CD4-positive, alpha-beta T cell (primary cell): Measurements from ENCODE around the gene ZNF212. TPM values are rescaled to one million over a fixed set of nuclear protein-coding genes. Genes with fewer than 3 reads are reported as not detected.

Experiments
- ATAC-seq: fragments of 200-7000 bp; cut with Tn5 transposase; one replicate; pipeline ENCODE4 v1.10.0; 2022; ENCODE audit warnings: mild to moderate bottlenecking; ENCODE audit not compliant: poor library complexity
- CTCF ChIA-PET: fragments of 350-600 bp; sonication (Branson Sonifier 250); formaldehyde crosslinking; loops from one replicate; lab custom pipeline; 2021; ENCODE audit warnings: antibody characterized with exemption, inconsistent platforms; lab: Charles Lee
- POLR2A ChIA-PET: fragments of 350-600 bp; sonication (Branson Sonifier 250); formaldehyde crosslinking; loops from one replicate; lab custom pipeline; 2021; ENCODE audit warnings: antibody characterized with exemption, inconsistent platforms; lab: Charles Lee
- DNase-seq, 14 experiments: peaks; one replicate each; pipeline ENCODE4 v3.0.0-alpha.2; 2013 to 2020; ENCODE audit warnings: mixed read lengths in 2 of 14
- H3K27ac ChIP-seq, 2 donors: one replicate each; pipeline versions ENCODE4 v1.5.1 to v1.7.0; 2013; ENCODE audit warnings: low read length in 2 of 2, low read depth in 1 of 2, mild to moderate bottlenecking in 1 of 2
- H3K27me3 ChIP-seq, 2 experiments: 1 replicate in 1 of 2; 2 replicates in 1 of 2; pipeline versions ENCODE4 v1.6.1 to v1.7.0; 2013; ENCODE audit warnings: low read length in 2 of 2, control low read depth in 1 of 2, mild to moderate bottlenecking in 1 of 2, moderate library complexity in 1 of 2; ENCODE audit not compliant: insufficient read depth in 2 of 2, control insufficient read depth in 1 of 2
- H3K36me3 ChIP-seq: one replicate; pipeline ENCODE4 v1.6.1; 2013; ENCODE audit warnings: low read length, control low read depth; ENCODE audit not compliant: insufficient read depth
- H3K4me1 ChIP-seq: one replicate; pipeline ENCODE4 v1.6.1; 2013; ENCODE audit warnings: low read length, control low read depth; ENCODE audit not compliant: insufficient read depth
- H3K4me3 ChIP-seq: one replicate; pipeline ENCODE4 v1.5.1; 2013; ENCODE audit warnings: mild to moderate bottlenecking, low read length, moderate library complexity
- H3K9me3 ChIP-seq, 2 experiments: 1 replicate in 1 of 2; 2 replicates in 1 of 2; pipeline versions ENCODE4 v1.6.1 to v1.7.0; 2013; ENCODE audit warnings: low read length in 2 of 2, mild to moderate bottlenecking in 2 of 2, control low read depth in 1 of 2, moderate library complexity in 1 of 2; ENCODE audit not compliant: control insufficient read depth in 1 of 2, insufficient read depth in 1 of 2
- H3K27ac Mint-ChIP-seq: one replicate; pipeline ENCODE4 v1.8.0; 2020; ENCODE audit warnings: mixed read lengths
- H3K27me3 Mint-ChIP-seq: one replicate; pipeline ENCODE4 v1.8.0; 2021; ENCODE audit warnings: mixed read lengths
- H3K36me3 Mint-ChIP-seq: one replicate; pipeline ENCODE4 v1.8.0; 2021; ENCODE audit warnings: low read depth, mixed read lengths
- H3K4me1 Mint-ChIP-seq: one replicate; pipeline ENCODE4 v1.8.0; 2021; ENCODE audit warnings: low read depth, mixed read lengths
- H3K4me3 Mint-ChIP-seq: one replicate; pipeline ENCODE4 v1.8.0; 2020; ENCODE audit warnings: mild to moderate bottlenecking, mixed read lengths
- H3K9me3 Mint-ChIP-seq: one replicate; pipeline ENCODE4 v1.8.0; 2020; ENCODE audit warnings: mixed read lengths
- CTCF ChIP-seq: fragments of 200-600 bp; IDR thresholded peaks from one replicate; pipeline ENCODE4 v1.8.0; 2022; ENCODE audit warnings: antibody characterized with exemption, mild to moderate bottlenecking
- intact Hi-C, 2 experiments: fragments of 100-400 bp; cut with DNase I in 1 of 2; cut with micrococcal nuclease in 1 of 2; formaldehyde crosslinking; loops; one replicate each; pipeline versions ENCODE4 v1.15.1 to v1.9.0; 2023 to 2025; cut with DNase I, micrococcal nuclease
- total RNA-seq, 174 experiments: library from RNA in 2 of 174; stranded (reverse) in 2 of 174; gene quantifications; one replicate each; pipeline ENCODE4 v1.2.3 and lab custom pipeline; 2021 to 2026

The ZNF212 gene
- total RNA-seq, 2 experiments from 2014 or later = 12.1 to 13.2 TPM

DNA sequence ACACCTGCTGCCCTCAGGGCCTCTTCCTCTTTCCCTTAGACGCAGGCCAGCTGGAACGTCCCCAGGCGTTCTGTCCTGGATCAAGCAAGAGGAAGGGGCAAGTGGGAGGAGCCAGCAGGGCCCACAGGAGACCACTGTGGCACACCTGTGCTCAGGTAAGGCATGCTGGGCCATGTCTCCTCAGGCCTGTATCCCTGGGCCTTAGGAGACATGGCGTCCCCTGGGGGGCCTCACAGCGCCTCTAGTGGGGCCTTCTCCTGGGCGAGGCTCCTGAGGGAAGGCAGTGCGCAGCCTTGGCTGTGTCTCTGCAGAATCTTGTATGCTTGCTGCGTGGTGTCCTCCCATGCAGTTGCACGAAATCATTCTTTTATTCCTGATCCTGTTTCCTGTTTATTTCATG is 53.9 kb downstream of the ZNF212 start:
- DNase-seq (no peak), ATAC-seq (no peak)
- Mint-ChIP-seq H3K4me3 (no peak overlapping the region), H3K36me3 (peaks cover 29% of the 10 kb centered on the region), H3K9me3 (no peaks in the 10 kb centered on the region), H3K27me3 (no peaks in the 10 kb centered on the region), H3K4me1 (peaks cover 3% of the 10 kb centered on the region), H3K27ac (no peak overlapping the region)
- ChIA-PET POLR2A (no interaction called here), CTCF (no interaction called here)
- peaks cover 22% of the 10 kb centered on the region for H3K36me3 ChIP-seq
- intact Hi-C loops = no loop called here
- peaks cover under 1% of the 10 kb centered on the region for H3K4me1 ChIP-seq
- TF ChIP-seq CTCF = no peak
- H3K4me3 ChIP-seq = no peak overlapping the region
- H3K27me3 ChIP-seq = no peaks in the 10 kb centered on the region
- H3K9me3 ChIP-seq = no peaks in the 10 kb centered on the region
- no peak overlapping the region for H3K27ac ChIP-seq

DNA sequence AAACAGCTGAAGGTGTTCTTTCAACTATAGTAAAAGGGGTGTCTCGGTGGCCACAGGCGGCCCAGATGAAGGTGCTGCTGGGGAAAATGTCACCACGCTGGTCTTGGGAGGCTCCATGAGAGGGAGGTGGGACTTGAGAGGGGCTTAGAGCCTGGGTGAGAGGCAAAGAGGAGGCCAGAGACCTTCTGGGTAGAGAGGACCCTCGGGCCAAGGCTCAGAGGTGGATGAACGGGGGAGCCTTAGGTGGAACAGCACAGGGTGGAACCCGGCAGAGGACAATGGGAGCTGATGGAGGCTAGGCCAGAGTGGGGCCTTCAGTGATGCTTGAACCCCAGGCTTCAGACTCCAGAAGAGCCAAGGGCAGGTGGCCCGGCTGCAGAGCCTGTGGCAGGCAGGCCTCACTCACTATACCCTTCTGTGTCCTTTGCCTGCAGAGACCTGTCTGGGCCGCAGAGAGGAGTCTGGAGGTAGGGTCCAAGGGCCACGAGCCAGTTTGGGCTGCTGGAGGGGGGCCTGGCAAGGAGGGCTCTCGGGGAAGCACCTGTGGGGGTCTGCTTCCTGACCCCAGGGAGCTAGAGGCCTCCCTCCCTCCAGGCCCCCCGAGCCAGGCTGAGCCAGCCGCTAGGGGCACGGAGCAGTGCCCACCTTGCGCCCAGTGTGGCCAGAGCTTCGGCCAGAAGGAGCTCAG is 54.6 kb downstream of the ZNF212 start:
- H3K36me3 Mint-ChIP-seq = peaks cover 28% of the 10 kb centered on the region
- intact Hi-C loops = no loop called here
- POLR2A ChIA-PET = no interaction called here
- no peaks in the 10 kb centered on the region for H3K27me3 ChIP-seq
- H3K4me1 ChIP-seq = no peaks in the 10 kb centered on the region
- H3K9me3 ChIP-seq = no peaks in the 10 kb centered on the region
- H3K27ac ChIP-seq = no peak overlapping the region
- no peak overlapping the region for H3K4me3 ChIP-seq
- CTCF ChIA-PET = no interaction called here
- H3K4me3 Mint-ChIP-seq = no peak overlapping the region
- DNase-seq (no peak), ATAC-seq (no peak)
- no peak for TF ChIP-seq CTCF
- H3K27me3 Mint-ChIP-seq = no peaks in the 10 kb centered on the region
- no peaks in the 10 kb centered on the region for H3K9me3 Mint-ChIP-seq
- H3K27ac Mint-ChIP-seq = no peak overlapping the region
- peaks cover 22% of the 10 kb centered on the region for H3K36me3 ChIP-seq
- peaks cover 3% of the 10 kb centered on the region for H3K4me1 Mint-ChIP-seq

DNA sequence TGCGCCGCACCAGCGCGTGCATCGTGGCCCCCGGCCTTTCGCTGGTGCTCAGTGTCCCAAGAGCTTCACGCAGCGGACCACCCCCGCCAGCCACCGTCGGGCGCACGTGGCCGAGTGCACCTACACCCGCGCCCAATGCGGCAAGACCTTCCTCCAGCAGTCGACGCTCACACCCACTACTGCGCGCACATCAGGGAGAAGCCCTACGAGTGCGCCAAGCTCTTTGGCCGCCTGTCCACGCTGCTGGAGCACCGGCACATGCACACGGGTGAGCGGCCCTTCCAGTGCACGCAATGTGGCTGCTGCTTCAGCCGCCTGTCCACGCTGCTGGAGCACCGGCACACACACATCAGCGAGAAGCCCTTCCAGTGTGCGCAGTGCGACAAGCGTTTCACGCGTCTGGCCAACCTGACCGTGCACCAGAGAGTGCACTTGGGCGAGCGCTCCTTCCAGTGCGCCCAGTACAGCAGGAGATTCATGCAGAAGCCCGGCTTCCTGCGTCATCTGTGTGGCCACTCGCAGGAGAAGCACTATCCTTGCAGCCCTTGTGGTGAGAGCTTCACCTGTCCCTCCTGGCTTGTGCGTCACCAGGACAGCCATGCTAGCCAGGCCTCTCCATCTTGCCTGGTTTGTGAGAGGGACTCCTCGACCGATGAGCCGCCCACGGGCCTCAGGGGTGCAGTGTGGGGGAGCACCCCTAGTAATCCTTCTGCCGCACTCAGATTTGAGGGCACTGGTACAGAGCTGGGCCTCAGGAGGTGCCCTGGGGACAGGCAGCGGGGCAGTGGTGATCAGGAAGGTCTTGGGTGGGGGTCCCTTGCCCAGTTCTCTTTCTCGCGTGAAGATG is 55.4 kb downstream of the ZNF212 start:
- ChIA-PET CTCF (no interaction called here), POLR2A (no interaction called here)
- DNase-seq (no peak), ATAC-seq (no peak)
- Histone ChIP-seq H3K9me3 (no peaks in the 10 kb centered on the region), H3K27me3 (no peaks in the 10 kb centered on the region), H3K36me3 (peaks cover 18% of the 10 kb centered on the region), H3K4me1 (no peaks in the 10 kb centered on the region), H3K27ac (no peak overlapping the region), H3K4me3 (no peak overlapping the region)
- Mint-ChIP-seq H3K4me1 (peaks cover 3% of the 10 kb centered on the region), H3K36me3 (peaks cover 28% of the 10 kb centered on the region), H3K27me3 (no peaks in the 10 kb centered on the region), H3K9me3 (no peaks in the 10 kb centered on the region), H3K4me3 (no peak overlapping the region), H3K27ac (no peak overlapping the region)
- TF ChIP-seq CTCF = no peak
- intact Hi-C loops = no loop called here
